ENCODE measurements around the gene OR51E1. TPM values are rescaled to one million over a fixed set of nuclear protein-coding genes. Genes with fewer than 3 reads are reported as not detected.

Gene OR51E1
- total RNA-seq, 1 donor from 2014 or later, result 1.2 TPM

GRCh38 chr11:4697585-4697984, 53.8 kb downstream of the OR51E1 start, which contains the start of gene OR51E2:
Gene OR51E2, minus strand, starts transcription at chr11:4697853. Its CDS starts 15,142 bp downstream, at chr11:4682711.
- peak within 1 kb of the TSS; percentile 75 for H3K27ac Mint-ChIP-seq (ENCODE audit: unreplicated experiment)

GRCh38 chr11:4699697-4700435, 56.1 kb downstream of the OR51E1 start:
- H3K4me1 Mint-ChIP-seq (ENCODE audit: low read depth), result peaks cover 8% of the 10 kb centered on the region
- no peak for DNase-seq (ENCODE audit: low spot score)
- H3K27me3 Mint-ChIP-seq (ENCODE audit: low read depth), result peaks cover 8% of the 10 kb centered on the region
- H3K27ac Mint-ChIP-seq (ENCODE audit: unreplicated experiment), result no peak overlapping the region
- H3K4me3 Mint-ChIP-seq (ENCODE audit: unreplicated experiment), result no peak overlapping the region
- H3K36me3 Mint-ChIP-seq (ENCODE audit: low read depth), result no peaks in the 10 kb centered on the region
- no peak for TF ChIP-seq CTCF (IDR thresholded peaks at IDR 0.05)
- no peaks in the 10 kb centered on the region for H3K9me3 Mint-ChIP-seq (ENCODE audit: low read depth)

More at GRCh38 chr11:4697585-4697984, 53.8 kb downstream of the OR51E1 start, which contains the start of gene OR51E2:
- H3K4me1 Mint-ChIP-seq (ENCODE audit: low read depth), result peaks cover 8% of the 10 kb centered on the region
- no peak for DNase-seq (ENCODE audit: low spot score)
- H3K9me3 Mint-ChIP-seq (ENCODE audit: low read depth), result no peaks in the 10 kb centered on the region
- peak; percentile 52 for TF ChIP-seq CTCF (IDR thresholded peaks at IDR 0.05)
- H3K4me3 Mint-ChIP-seq (ENCODE audit: unreplicated experiment), result no peak within 1 kb of the TSS
- H3K36me3 Mint-ChIP-seq (ENCODE audit: low read depth), result no peaks in the 10 kb centered on the region
- peaks cover 4% of the 10 kb centered on the region for H3K27me3 Mint-ChIP-seq (ENCODE audit: low read depth)

- DNase-seq (ENCODE audit: low spot score), result no peak
- Mint-ChIP-seq H3K4me3 (ENCODE audit: unreplicated experiment) (no peak overlapping the region), H3K36me3 (ENCODE audit: low read depth) (no peaks in the 10 kb centered on the region), H3K4me1 (ENCODE audit: low read depth) (peaks cover 8% of the 10 kb centered on the region), H3K9me3 (ENCODE audit: low read depth) (no peaks in the 10 kb centered on the region), H3K27ac (ENCODE audit: unreplicated experiment) (no peak overlapping the region), H3K27me3 (ENCODE audit: low read depth) (peaks cover 11% of the 10 kb centered on the region)
- TF ChIP-seq CTCF (IDR thresholded peaks at IDR 0.05), result no peak
Observed at GRCh38 chr11:4700436-4700820, 56.6 kb downstream of the OR51E1 start.

GRCh38 chr11:4704054-4704789, 60.4 kb downstream of the OR51E1 start, which contains the start of gene MMP26:
Gene MMP26, plus strand, starts transcription at chr11:4704784.
- no peak within 1 kb of the TSS for H3K27ac Mint-ChIP-seq (ENCODE audit: unreplicated experiment)
- H3K27me3 Mint-ChIP-seq (ENCODE audit: low read depth), result peaks cover 28% of the 10 kb centered on the region

More at GRCh38 chr11:4704054-4704789, 60.4 kb downstream of the OR51E1 start, which contains the start of gene MMP26:
- DNase-seq (ENCODE audit: low spot score), result no peak
- TF ChIP-seq CTCF (IDR thresholded peaks at IDR 0.05), result no peak
- no peaks in the 10 kb centered on the region for H3K4me1 Mint-ChIP-seq (ENCODE audit: low read depth)
- H3K4me3 Mint-ChIP-seq (ENCODE audit: unreplicated experiment), result no peak within 1 kb of the TSS
- H3K36me3 Mint-ChIP-seq (ENCODE audit: low read depth), result no peaks in the 10 kb centered on the region
- no peaks in the 10 kb centered on the region for H3K9me3 Mint-ChIP-seq (ENCODE audit: low read depth)

Data from chondrocyte (in vitro differentiated cells).